GM18951 (cell line): Measurements from ENCODE around the gene LRP1B.

Experiments
- POLR2A ChIP-seq: IDR thresholded peaks from 4 replicates; pipeline ENCODE4 v1.6.1; 2011; ENCODE audit warnings: mild to moderate bottlenecking; ENCODE audit not compliant: insufficient read length, insufficient read depth; ENCODE audit errors: extremely low read depth
- in situ Hi-C: fragments of 300-500 bp; cut with MboI; formaldehyde crosslinking; loops from one replicate; pipeline ENCODE4 v1.12.0; 2022; ENCODE audit warnings: low sequenced_read_pairs, mixed read lengths, inconsistent platforms; ENCODE audit not compliant: unreplicated experiment

Gene LRP1B

GRCh38 chr2:141647353-141647752, 483.5 kb downstream of the LRP1B start:
- no peak for TF ChIP-seq POLR2A
- in situ Hi-C loops: no loop called here

- TF ChIP-seq POLR2A: no peak
- in situ Hi-C loops: no loop called here
Observed at GRCh38 chr2:141641462-141641861, 489.4 kb downstream of the LRP1B start.

- TF ChIP-seq POLR2A: no peak
- in situ Hi-C loops: no loop called here
Observed at GRCh38 chr2:141639809-141640208, 491.0 kb downstream of the LRP1B start.

GRCh38 chr2:141633132-141633531, 497.7 kb downstream of the LRP1B start:
- in situ Hi-C loops: no loop called here
- no peak for TF ChIP-seq POLR2A

- in situ Hi-C loops: no loop called here
- TF ChIP-seq POLR2A: no peak
Observed at GRCh38 chr2:141630407-141630930, 500.3 kb downstream of the LRP1B start.

GRCh38 chr2:141620372-141620771, 510.4 kb downstream of the LRP1B start:
- TF ChIP-seq POLR2A: no peak
- in situ Hi-C loops: no loop called here

GRCh38 chr2:141618457-141618856, 512.4 kb downstream of the LRP1B start:
- in situ Hi-C loops: no loop called here
- no peak for TF ChIP-seq POLR2A

- in situ Hi-C loops: no loop called here
- no peak for TF ChIP-seq POLR2A
Observed at GRCh38 chr2:141611981-141612380, 518.8 kb downstream of the LRP1B start.

- TF ChIP-seq POLR2A: no peak
- in situ Hi-C loops: no loop called here
Observed at GRCh38 chr2:141611176-141611571, 519.6 kb downstream of the LRP1B start.

- TF ChIP-seq POLR2A: no peak
- in situ Hi-C loops: no loop called here
Observed at GRCh38 chr2:141610564-141611175, 520.1 kb downstream of the LRP1B start.

- in situ Hi-C loops: no loop called here
- no peak for TF ChIP-seq POLR2A
Observed at GRCh38 chr2:141605163-141605562, 525.7 kb downstream of the LRP1B start.

GRCh38 chr2:141601511-141602152, 529.2 kb downstream of the LRP1B start:
- in situ Hi-C loops: no loop called here
- no peak for TF ChIP-seq POLR2A

- in situ Hi-C loops: no loop called here
- no peak for TF ChIP-seq POLR2A
Observed at GRCh38 chr2:141599721-141600120, 531.1 kb downstream of the LRP1B start.

GRCh38 chr2:141598982-141599381, 531.8 kb downstream of the LRP1B start:
- TF ChIP-seq POLR2A: no peak
- in situ Hi-C loops: no loop called here
